Measurements from ENCODE around the gene YIF1A. TPM values are rescaled to one million over a fixed set of nuclear protein-coding genes. Genes with fewer than 3 reads are reported as not detected.

YIF1A gene
- total RNA-seq, result 108 and 132 TPM in 2 replicates

GRCh38 chr11:66288671-66289547 lies at the start of gene YIF1A:
Gene YIF1A, minus strand, starts transcription at chr11:66289143. Its CDS starts 158 bp downstream, at chr11:66288985.

GRCh38 chr11:66336234-66337102 lies 47.5 kb upstream of the YIF1A start, which contains the start of gene RIN1:
Gene RIN1, minus strand, starts transcription at chr11:66336434. Its CDS starts 32 bp downstream, at chr11:66336402.

GRCh38 chr11:66316849-66317251 lies 27.9 kb upstream of the YIF1A start, which contains the start of gene CD248:
Gene CD248, minus strand, starts transcription at chr11:66317044. Its CDS starts 17 bp downstream, at chr11:66317027.

GRCh38 chr11:66291706-66292542 lies 3.0 kb upstream of the YIF1A start, which contains the start of gene TMEM151A:
Gene TMEM151A, plus strand, starts transcription at chr11:66291894. Its CDS starts 120 bp downstream, at chr11:66292014.

GRCh38 chr11:66277471-66278362 lies 11.2 kb downstream of the YIF1A start, which contains the start of gene CNIH2:
Gene CNIH2, plus strand, starts transcription at chr11:66278175. Its CDS starts 282 bp downstream, at chr11:66278457.

GRCh38 chr11:66268244-66268951 lies 20.5 kb downstream of the YIF1A start, which contains the start of gene RAB1B:
Gene RAB1B, plus strand, starts transcription at chr11:66268639. Its CDS starts 41 bp downstream, at chr11:66268680.

Other genes with a start within 250 kb of the YIF1A start
- not detected in 2 replicates for gene GAL3ST3, start 240.0 kb downstream of the YIF1A start, total RNA-seq
- 130 and 155 TPM in 2 replicates for gene SF3B2, start 236.8 kb downstream of the YIF1A start, total RNA-seq
- 18.0 and 19.3 TPM in 2 replicates for gene PACS1, start 218.9 kb downstream of the YIF1A start, total RNA-seq
- gene KLC2, start 31.4 kb downstream of the YIF1A start, total RNA-seq, result 15.7 and 17.4 TPM in 2 replicates
- gene RAB1B, start 20.5 kb downstream of the YIF1A start, total RNA-seq, result 170 and 183 TPM in 2 replicates
- gene CNIH2, start 11.0 kb downstream of the YIF1A start, total RNA-seq, result not detected in 2 replicates
- under 0.01 TPM in 1 of 2 replicates, not detected in the other for gene TMEM151A, start 2.8 kb upstream of the YIF1A start, total RNA-seq
- gene CD248, start 27.9 kb upstream of the YIF1A start, total RNA-seq, result 0.07 and 0.25 TPM in 2 replicates
- gene RIN1, start 47.3 kb upstream of the YIF1A start, total RNA-seq, result 11.2 and 17.5 TPM in 2 replicates
- 88.5 and 93.7 TPM in 2 replicates for gene BRMS1, start 56.0 kb upstream of the YIF1A start, total RNA-seq
- 23.2 and 23.9 TPM in 2 replicates for gene B4GAT1, start 58.5 kb upstream of the YIF1A start, total RNA-seq
- 0.13 and 0.30 TPM in 2 replicates for gene SLC29A2, start 82.6 kb upstream of the YIF1A start, total RNA-seq
- gene NPAS4, start 131.9 kb upstream of the YIF1A start, total RNA-seq, result not detected in 2 replicates
- gene MRPL11, start 149.7 kb upstream of the YIF1A start, total RNA-seq, result 88.5 and 94.8 TPM in 2 replicates
- gene PELI3, start 177.8 kb upstream of the YIF1A start, total RNA-seq, result 3.9 and 6.1 TPM in 2 replicates
- 78.1 and 88.9 TPM in 2 replicates for gene DPP3, start 191.3 kb upstream of the YIF1A start, total RNA-seq
- 15.7 and 17.3 TPM in 2 replicates for gene BBS1, start 221.5 kb upstream of the YIF1A start, total RNA-seq